NCI-H1694 treated with DMSO at 0.1 percent for 48 hours (cell line): Measurements from ENCODE around the gene KLHL7.
"Not testable (repeated sequence)": the region's sequence is repeated elsewhere in the genome, so short reads cannot be mapped to it uniquely, and the experiment has no call there.

Experiments
- DNase-seq: peaks from one replicate; lab custom pipeline; 2025; lab: John Stamatoyannopoulos, UW

The KLHL7 gene

DNA sequence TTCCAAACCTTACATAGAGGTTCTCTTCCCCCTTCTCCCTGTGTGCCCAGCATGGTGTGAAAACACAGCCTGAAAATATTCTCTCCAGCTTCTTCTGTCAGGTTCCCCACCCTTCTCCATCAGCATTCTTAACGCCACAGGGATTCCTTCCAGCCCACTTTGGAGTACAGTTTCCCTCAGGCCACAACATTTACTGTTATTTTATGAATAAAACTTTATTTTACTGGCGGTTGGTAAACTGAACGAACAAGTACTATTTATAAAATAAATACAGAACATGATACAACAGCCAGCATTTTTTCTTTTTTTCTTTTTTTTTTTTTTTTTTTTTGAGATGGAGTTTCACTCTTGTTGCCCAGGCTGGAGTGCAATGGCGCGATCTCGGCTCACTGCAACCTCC, 109.4 kb downstream of the KLHL7 start:
- DNase-seq, result no peak

DNA sequence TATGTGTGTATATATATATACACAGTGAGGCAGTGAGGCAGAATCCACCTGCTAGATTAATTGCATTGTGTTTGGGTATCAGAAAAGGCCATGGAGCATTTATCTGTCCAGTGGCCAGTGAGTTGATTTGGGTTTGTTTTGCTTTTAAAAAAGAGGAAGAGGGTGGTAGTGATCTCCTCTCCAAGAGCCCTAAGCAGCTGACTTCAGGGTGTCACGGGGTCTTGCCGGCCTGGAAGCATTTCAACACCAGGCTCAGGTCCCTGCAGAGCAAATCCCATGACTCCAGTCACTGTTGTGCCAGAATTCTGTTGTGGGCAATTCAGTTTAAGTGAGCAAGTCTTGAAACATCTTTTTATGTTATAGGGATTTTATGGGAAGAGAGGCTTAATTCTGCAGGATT, 110.4 kb downstream of the KLHL7 start:
- no peak for DNase-seq

DNA sequence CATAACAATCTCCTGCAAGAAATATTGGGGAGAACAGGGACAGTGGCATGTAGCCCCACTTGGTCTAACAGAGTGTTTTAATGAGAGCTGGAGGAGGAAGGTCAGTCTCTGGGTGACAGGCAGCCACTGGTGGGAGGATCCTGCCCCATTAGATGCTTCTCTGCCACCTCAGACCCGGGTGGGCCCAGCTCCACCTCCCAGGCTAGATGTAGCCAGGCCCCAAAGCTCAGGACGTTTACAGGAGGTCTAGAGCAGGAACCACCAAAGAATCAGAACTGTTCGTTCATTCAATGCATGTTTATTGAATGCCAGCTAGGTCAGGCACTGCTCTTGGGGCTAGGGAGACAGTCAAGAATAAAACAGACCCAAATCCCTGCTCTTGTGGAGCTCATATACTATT, 112.6 kb downstream of the KLHL7 start:
- no peak for DNase-seq

DNA sequence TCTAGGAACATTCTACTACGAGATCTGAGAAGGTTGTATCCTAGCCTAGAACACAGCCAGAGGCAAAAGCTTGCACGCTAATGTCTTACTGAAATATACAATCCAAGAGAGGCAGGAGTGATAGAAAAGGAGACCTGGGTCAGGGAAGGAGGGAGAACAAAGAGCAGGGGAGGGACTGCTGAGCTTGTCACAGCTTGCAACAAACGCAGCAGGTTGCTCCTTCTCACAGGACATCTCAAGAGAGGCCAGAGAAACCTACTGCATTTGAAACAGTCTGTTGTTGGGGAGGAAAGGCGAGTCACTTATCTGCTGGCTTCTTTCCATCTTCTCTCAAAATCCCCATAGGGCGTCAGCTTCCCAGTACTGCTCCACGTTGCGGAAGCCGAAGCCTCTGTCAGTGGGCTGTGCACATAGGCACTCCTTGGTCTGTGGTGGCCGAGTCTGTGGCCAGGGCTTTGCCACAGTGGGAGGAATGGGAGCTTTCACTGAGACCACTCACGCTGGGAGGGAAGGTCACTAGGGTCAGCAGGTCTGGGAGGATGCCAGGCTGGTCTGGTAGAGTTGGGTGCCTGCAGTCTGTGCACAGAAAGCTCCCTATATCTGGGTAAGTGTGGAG, 115.2 kb downstream of the KLHL7 start:
- DNase-seq, result no peak

DNA sequence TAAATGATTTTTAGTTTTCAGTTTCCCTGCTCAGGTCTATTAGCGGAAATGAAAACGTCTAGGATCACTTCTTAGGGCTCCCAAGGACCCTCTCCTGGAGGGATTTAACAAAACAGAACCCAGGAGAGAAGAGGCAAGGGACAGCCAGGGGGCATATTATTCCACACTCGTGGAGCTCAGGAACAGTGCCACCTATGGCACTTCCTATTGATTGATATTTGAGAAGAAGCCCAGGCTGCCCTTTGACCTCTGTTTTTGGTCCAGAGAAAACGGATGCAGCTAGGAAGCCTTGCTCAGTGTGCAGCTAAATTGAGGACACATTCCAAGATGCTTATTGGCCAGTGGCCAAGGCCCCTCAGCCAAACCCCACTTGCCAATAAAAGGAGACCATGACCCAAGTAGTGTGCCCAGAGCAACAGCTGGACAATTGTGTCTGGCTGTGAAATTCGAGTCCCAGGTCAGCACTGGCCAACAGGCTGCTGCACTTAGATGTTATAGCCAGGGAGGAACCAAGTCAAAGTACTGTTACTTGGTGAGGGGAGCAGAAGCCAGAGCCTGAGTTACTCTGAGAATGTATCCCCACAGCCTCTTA, 117.0 kb downstream of the KLHL7 start:
- DNase-seq, result no peak

DNA sequence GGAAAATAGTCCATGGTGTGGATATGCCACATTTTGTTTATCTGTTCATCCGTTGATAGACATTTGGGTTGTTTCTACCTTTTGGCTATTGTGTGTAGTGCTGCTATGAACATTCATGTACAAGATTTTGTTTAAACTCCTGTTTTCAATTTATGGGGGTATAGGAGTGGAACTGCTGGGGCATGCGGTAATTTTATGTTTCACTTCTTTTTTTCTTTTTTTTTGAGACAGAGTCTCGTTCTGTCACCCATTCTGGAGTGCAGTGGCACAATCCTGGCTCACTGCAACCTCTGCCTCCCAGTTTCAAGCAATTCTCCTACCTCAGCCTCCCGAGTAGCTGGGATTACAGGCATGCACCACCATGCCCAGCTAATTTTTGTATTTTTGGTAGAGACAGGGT, 118.8 kb downstream of the KLHL7 start:
- DNase-seq, result not testable (repeated sequence)

DNA sequence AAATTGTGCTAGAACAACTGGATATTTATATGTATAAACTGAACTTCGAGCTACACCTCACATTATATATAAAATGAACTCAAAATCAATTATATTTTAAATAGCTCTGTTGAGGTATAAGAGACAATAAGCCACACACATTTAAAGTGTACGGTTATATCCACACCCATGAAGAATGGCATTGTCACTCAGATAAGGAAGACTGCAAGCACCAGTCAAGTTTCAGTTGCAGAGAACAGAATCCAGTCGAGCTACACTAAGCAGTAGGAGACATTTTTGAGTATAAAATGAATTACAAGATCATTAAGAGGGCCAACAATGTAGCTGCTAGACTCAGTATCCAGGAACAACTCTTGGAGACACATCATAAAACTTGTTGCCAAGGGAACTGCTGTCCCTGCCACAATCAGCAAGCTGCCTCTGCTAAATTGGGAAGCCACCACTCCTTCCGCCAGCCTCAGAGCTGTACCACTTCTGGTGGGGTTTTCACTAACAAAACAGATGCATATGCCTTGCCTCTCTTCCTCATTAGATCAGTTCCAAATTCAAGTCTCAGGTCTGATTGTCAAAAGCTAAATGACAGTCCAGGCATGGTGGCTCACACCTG, 121.4 kb downstream of the KLHL7 start:
- DNase-seq, result no peak
